ENCODE data around the gene LSM7. TPM values are rescaled to one million over a fixed set of nuclear protein-coding genes. Genes with fewer than 3 reads are reported as not detected.
"Not testable (repeated sequence)": the region's sequence is repeated elsewhere in the genome, so short reads cannot be mapped to it uniquely, and the experiment has no call there.

LSM7 gene
- total RNA-seq, 1 donor from 2014 or later = 135 TPM

DNA sequence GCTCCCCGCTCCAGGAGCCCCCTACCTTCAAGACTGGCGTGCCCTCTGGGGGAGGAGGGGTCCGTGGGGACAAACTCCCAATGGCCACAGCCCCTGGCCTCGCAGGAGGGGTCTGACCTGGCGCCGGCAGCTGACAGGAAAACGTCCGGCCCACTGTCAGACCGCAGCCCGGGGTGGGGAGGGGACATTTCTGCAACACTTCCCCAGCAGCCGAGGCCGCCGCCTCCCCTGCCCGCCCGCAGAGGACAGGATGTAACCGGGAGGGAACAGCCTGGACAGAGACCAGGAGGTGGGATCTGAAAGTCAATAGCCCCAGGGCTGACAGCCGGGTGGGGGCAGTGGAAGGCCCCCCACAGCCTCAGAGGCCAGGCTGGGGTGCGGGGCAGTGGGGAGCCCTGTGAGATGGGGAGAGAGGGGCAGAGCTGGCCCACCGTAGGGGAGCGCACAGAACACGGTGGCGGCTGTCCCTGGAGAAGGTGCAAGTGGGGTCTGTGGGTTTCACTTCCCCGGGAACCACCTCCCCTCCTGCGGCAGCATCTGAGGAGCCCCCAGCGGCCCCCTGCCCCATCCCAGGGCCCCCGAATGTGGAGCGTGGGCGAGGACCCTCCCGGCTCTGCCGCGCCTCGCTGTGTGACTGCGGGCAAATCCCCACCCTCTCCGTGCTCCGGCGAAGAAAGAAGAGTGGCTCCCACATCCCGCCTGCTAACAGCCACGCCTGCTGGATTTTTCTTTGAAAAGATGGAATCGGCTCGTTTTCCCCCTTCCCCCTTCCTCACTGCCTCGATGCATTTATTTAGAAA lies 46.1 kb downstream of the LSM7 start, which contains the start of gene PEAK3:
Gene PEAK3, minus strand, starts transcription at position 114 of the 800 bp plus-strand sequence. CDS start 1,244 bp downstream, outside the sequence.
- Histone ChIP-seq H3K4me1 (peaks cover 13% of the 10 kb centered on the region), H3K9me3 (no peaks in the 10 kb centered on the region), H3K36me3 (no peaks in the 10 kb centered on the region), H3K4me3 (peak within 1 kb of the TSS; percentile 29 to 30), H3K27me3 (no peaks in the 10 kb centered on the region), H3K27ac (peak within 1 kb of the TSS; percentile 4)
- DNase-seq (ENCODE audit: extremely low spot score in 2 of 2) = no peak
- intact Hi-C loops (cut with DNase I) = no loop called here
- TF ChIP-seq POLR2AphosphoS5 (IDR thresholded peaks at IDR 0.05; ENCODE audit: insufficient read depth in 1 of 2, low read depth in 1 of 2) = peak in 1 of 2 donors; percentile 57
- TF ChIP-seq, protein P1, sequence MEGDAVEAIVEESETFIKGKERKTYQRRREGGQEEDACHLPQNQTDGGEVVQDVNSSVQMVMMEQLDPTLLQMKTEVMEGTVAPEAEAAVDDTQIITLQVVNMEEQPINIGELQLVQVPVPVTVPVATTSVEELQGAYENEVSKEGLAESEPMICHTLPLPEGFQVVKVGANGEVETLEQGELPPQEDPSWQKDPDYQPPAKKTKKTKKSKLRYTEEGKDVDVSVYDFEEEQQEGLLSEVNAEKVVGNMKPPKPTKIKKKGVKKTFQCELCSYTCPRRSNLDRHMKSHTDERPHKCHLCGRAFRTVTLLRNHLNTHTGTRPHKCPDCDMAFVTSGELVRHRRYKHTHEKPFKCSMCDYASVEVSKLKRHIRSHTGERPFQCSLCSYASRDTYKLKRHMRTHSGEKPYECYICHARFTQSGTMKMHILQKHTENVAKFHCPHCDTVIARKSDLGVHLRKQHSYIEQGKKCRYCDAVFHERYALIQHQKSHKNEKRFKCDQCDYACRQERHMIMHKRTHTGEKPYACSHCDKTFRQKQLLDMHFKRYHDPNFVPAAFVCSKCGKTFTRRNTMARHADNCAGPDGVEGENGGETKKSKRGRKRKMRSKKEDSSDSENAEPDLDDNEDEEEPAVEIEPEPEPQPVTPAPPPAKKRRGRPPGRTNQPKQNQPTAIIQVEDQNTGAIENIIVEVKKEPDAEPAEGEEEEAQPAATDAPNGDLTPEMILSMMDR (IDR thresholded peaks at IDR 0.05) = no peak

DNA sequence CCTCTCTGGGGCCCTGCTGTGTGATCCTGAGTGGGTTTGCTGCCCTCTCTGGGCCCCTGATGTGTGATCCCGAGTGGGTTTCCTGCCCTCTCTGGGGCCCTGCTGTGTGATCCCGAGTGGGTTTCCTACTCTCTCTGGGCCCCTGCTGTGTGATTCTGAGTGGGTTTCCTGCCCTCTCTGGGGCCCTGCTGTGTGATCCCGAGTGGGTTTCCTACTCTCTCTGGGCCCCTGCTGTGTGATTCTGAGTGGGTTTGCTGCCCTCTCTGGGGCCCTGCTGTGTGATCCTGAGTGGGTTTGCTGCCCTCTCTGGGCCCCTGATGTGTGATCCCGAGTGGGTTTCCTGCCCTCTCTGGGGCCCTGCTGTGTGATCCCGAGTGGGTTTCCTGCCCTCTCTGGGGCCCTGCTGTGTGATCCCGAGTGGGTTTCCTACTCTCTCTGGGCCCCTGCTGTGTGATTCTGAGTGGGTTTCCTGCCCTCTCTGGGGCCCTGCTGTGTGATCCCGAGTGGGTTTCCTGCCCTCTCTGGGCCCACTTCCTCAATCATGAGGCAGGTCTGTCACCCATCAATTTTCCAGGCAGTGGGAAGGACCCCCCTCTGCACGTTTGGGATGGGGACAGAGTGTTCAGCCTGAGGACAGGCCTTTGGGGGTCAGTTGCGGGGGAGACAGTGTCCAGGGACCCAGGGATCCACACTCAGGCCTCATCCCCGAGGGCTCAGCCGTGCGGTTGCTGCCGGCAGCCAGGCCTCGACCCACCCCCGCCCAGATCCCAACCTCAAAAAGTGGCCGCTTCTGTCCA lies 46.9 kb downstream of the LSM7 start:
- peak overlapping the region; percentile 29 to 30 for H3K4me3 ChIP-seq
- H3K27ac ChIP-seq = peak overlapping the region; percentile 4
- intact Hi-C loops (cut with DNase I); H3K27me3 ChIP-seq; DNase-seq (ENCODE audit: extremely low spot score in 2 of 2); H3K36me3 ChIP-seq; H3K9me3 ChIP-seq: not testable (repeated sequence)
- peaks cover 18% of the 10 kb centered on the region for H3K4me1 ChIP-seq

- intact Hi-C loops (cut with DNase I) = no loop called here
- Histone ChIP-seq H3K4me1 (peaks cover 26% of the 10 kb centered on the region), H3K4me3 (no peak overlapping the region), H3K27ac (no peak overlapping the region), H3K36me3 (no peaks in the 10 kb centered on the region), H3K9me3 (no peaks in the 10 kb centered on the region), H3K27me3 (no peaks in the 10 kb centered on the region)
- TF ChIP-seq POLR2A (IDR thresholded peaks at IDR 0.05) (no peak), POLR2AphosphoS5 (IDR thresholded peaks at IDR 0.05; ENCODE audit: insufficient read depth in 1 of 2, low read depth in 1 of 2) (no peak)
- TF ChIP-seq, protein P1 (IDR thresholded peaks at IDR 0.05) = no peak
- DNase-seq (ENCODE audit: extremely low spot score in 2 of 2) = no peak
Observed at GRCh38 chr19:2280633-2281264, 47.6 kb downstream of the LSM7 start.

DNA sequence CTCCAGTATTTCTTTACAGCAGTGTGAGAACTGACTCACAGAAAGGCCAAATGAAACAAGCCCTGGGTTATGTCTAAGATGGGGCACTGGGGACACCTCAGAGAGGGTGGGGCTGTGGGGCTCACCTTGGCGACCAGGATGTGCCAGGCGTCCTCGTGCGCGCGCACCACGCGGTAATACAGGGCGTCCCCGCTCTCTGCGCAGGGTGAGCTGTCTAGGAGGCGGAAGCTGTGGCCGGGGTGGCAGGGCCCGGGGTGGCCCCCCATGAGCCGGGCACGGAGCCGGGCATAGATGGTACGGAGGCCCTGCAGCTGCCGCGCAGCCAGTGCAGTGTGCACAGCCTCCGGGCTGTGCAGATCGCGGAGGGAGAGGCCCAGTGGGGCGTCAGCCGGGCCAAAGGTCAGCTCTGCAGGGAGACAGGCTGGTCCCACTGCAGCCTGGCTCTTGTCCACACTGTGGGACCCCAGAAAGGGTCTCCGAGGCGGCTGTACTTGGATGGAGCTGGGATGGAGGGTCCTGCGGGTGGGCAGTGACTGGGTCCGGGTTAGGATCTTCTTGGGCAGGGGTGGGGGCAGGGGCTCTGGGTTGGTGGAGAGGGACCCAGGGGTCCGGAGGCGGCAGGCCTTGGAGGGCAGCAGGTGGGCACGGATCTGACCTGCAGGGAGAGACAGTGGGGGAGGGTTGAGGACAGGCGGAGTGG lies 49.8 kb downstream of the LSM7 start:
- Histone ChIP-seq H3K27me3 (no peaks in the 10 kb centered on the region), H3K36me3 (no peaks in the 10 kb centered on the region), H3K4me1 (peaks cover 44% of the 10 kb centered on the region), H3K27ac (no peak overlapping the region), H3K9me3 (no peaks in the 10 kb centered on the region), H3K4me3 (no peak overlapping the region)
- intact Hi-C loops (cut with DNase I) = no loop called here
- DNase-seq (ENCODE audit: extremely low spot score in 2 of 2) = no peak
- TF ChIP-seq POLR2AphosphoS5 (IDR thresholded peaks at IDR 0.05; ENCODE audit: insufficient read depth in 1 of 2, low read depth in 1 of 2) (no peak), POLR2A (IDR thresholded peaks at IDR 0.05) (no peak)
- TF ChIP-seq, protein P1 (IDR thresholded peaks at IDR 0.05) = no peak

- no peak for DNase-seq (ENCODE audit: extremely low spot score in 2 of 2)
- H3K9me3 ChIP-seq = no peaks in the 10 kb centered on the region
- intact Hi-C loops (cut with DNase I) = no loop called here
- H3K36me3 ChIP-seq = peaks cover 0 to 14% of the 10 kb centered on the region in 2 donors
- no peaks in the 10 kb centered on the region for H3K27me3 ChIP-seq
- H3K4me1 ChIP-seq = peaks cover 52% of the 10 kb centered on the region
- TF ChIP-seq POLR2AphosphoS5 (IDR thresholded peaks at IDR 0.05; ENCODE audit: insufficient read depth in 1 of 2, low read depth in 1 of 2) (no peak), POLR2A (IDR thresholded peaks at IDR 0.05) (no peak)
- TF ChIP-seq, protein P1 (IDR thresholded peaks at IDR 0.05) = no peak
- H3K4me3 ChIP-seq = no peak overlapping the region
- H3K27ac ChIP-seq = no peak overlapping the region
Observed at GRCh38 chr19:2277138-2277537, 51.2 kb downstream of the LSM7 start.
